Stimulated activated CD4-positive, alpha-beta T cell treated with anti-CD3 and anti-CD28 coated beads, Interleukin-15, amount 100 ng/mL, for 1 hour (primary cell): ENCODE data around the gene LAS1L.
"Not testable (repeated sequence)": the region's sequence is repeated elsewhere in the genome, so short reads cannot be mapped to it uniquely, and the experiment has no call there.

Source experiments
- DNase-seq, 2 donors: peaks; one replicate each; pipeline ENCODE4 v3.0.0-alpha.2; 2020; ENCODE audit warnings: low read depth in 1 of 2, low spot score in 1 of 2

LAS1L gene

DNA sequence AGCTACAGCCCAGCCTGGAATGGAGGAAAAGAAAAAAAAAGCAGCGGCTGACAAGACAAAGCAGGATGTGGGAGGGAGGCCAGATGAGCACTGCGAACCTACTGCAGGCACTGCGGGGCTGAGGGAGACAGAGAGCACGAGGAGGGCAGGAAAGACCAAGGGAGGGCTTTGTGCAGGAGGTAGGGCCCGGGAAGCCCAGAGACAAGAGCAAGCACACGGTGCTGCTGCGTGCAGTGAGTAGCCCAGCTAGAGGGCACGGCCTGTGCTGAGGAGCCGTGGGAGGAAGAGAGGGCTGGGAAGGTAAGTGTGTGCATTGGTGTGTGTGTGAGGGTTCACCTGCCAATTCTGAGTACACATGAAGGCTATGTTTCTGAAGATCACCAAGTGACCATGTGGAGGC lies 15.6 kb downstream of the LAS1L start:
- not testable (repeated sequence) for DNase-seq

DNA sequence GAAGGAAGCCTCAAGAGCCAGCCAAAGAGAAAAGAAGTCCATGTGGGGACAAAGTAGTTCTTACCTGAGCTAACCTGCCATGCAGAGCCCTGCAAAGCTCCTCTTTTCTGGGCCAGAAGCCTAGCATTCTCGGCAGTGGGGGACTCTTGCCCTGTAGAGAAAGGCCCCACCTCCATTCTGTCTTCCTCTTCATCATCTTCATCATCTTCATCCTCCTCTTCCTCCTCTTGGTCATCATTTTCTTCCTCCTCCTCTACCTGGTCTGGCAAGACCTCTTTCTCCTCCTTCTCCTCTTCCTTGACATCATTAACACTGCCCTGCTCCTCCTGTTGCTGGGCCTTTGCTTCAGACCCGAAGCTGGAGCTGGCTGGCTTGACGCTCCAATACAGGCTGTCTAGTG lies 16.7 kb downstream of the LAS1L start:
- no peak for DNase-seq

DNA sequence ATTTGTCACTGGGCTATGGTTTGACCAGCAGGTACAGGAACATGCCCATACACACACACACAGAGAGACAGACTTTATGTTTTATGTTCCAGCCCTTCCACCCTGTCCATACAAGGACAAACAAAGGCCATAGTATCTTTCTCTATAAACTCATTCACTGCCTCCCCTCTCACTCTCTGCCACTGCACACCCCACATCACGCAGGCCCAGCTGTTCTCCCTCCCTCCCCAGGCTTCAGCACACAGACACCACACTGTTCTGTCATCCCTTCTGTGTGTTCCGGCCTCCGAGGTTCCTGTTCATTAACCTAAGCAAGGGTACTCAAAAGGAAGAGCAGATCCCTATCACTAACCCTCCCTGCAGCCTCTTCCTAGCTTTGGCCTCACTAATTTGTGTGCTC lies 17.8 kb downstream of the LAS1L start:
- no peak for DNase-seq

DNA sequence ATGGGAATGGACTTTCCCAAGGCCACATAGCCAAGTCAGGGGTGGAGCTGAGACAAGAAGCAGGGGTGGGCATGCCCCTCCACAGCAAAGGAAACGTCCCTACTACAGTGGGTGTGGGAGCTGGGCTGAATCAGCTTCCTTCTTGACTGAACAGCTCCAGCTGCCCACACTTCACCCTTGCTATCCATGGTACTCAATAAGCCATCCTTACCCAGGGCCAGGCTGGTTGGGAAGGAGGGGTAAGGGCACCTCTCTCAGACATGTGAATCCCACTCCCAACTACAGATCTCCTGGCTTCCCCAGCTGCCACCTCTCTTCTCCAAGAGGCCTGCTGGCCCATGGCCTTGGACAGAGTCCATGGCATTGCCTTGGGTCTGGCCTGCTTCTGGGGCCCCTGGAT lies 21.0 kb downstream of the LAS1L start:
- DNase-seq = no peak

DNA sequence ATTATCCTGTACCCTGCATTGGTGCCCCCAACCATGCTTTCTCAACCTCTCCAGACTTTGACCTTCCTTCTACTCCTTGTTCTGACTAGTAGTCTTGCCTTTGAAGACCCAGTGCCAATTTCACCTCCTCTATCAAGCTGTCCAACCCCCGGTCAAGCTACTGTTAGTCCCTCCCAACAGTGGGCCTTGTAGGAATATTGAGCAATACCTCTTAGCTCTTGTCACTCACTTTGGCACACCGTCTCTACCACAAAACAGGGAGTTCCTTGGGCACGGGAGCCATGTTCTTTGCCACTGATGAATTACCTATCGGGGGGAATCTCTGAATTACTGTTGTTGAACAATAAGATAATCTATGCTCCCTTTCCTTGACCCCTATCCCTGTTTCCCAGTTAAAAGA lies 25.2 kb downstream of the LAS1L start:
- no peak for DNase-seq

DNA sequence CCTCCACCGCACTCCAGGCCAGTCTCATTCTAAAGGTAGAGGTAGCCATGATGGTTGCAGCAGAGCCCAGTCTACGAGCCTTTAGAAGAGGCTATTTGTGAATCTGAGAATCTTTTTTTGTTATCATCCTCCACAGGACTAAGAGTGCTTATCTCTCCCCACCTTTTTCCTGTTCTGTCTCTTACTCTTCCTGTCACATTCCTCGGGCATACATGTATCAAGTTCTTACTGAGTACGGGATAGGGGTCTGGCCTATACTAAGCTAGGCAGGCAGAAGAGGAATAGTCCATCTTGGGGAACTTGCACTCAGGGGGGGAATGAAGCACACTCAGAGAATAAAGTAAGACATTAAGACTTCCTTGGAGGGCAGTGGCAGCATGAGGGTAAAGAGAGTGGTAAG lies 25.7 kb downstream of the LAS1L start:
- no peak for DNase-seq

DNA sequence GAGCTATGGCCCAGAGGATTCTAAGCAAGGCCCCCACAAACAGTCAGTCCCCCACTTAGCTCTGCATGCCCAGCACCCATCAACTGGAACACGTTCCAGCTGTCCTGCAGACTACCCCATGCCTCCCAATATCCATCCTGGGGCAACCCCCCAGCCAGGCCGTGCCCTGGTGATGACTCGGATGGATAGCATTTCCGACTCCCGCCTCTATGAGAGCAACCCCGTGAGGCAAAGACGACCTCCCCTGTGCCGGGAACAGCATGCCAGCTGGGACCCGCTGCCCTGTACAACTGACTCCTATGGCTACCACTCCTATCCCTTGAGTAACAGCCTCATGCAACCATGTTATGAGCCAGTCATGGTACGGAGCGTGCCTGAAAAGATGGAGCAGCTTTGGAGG lies 32.0 kb downstream of the LAS1L start:
- no peak for DNase-seq

DNA sequence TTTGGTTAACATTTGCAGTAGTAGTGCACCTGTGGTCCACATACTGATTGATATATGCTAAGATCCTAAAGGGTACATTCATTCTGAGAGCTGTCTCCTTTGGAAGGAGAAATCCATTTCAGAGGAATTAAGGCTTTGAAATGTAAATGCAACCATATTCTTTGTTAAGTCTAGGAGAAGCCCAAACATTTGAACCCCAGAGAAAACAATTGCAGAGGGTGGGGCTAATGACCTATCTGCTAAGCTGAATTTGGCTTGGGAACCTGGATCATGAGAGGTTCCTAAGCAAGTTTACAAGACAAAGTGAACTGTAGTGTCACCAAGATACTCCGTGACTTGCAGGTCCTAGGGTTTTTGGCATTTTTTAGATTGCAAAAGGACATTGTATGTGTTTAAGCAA lies 41.2 kb downstream of the LAS1L start:
- no peak for DNase-seq

DNA sequence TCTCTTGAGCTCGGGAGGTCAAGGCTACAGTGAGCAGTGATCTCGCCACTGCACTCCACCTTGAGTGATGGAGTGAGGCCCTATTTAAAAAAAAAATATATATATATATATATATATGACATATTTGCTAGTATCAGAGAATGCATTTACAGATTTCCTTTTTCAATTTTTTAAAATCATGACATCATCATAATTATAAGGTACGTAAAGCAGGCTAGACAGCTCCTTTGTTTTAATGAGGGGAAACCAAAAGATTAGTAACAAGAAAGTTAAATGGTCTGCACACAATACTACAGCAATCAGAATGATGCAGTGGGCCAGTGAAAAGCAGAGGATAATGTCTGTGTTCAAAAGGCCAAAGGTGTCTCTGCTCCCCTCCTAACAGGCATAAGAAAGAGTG lies 43.0 kb downstream of the LAS1L start:
- no peak for DNase-seq

DNA sequence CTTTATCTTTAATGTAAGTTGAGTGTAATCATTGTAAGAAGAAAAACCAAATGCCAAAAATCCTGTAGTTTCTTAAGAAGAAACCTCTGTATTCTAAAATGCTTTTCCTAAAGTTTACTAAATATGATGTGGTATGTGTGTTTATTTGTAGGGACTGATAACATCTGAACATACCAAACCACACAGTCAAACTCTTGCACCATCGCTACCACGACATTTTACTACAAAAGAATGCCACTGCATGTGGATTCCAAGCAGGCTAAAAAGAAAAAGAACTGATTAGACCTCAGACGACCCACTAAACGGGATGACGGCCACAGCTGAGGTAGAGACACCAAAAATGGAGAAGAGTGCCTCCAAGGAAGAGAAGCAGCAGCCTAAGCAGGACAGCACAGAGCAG lies 46.1 kb downstream of the LAS1L start:
- DNase-seq = no peak

DNA sequence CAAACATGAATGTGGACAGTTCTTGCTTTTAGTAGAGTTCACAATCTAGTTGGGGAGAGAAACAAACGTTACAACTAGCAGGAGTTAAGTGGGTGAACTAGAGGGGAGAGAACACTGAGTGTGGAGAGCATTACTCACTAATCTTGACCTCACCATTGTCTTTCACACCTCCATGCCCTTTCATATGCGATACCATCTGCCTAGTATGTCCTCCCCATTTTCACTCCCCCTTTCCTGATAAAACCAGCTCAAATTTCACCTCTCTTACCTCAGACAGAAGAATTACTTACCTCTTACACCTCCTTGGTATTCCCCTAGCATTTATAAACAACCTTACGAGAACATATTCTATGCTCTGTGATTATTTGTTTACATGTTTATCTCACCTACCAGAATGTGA lies 53.6 kb downstream of the LAS1L start:
- no peak for DNase-seq

DNA sequence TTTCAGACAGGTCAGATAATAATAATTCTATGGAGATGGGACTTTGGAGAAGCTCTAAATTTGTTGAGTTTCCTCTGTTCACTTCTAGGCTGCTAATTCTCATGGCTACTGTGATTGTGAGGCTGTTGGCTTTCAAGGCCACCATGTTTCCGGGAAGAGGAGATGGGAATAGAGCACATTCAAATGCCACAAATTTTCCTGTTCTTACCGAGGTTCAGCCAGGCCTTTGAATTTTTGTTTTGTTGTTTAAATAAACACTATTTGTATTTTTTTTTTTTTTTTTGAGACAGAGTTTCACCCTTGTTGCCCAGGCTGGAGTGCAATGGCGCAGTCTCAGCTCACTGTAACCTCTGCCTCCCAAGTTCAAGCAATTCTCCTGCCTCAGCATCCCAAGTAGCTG lies 55.5 kb downstream of the LAS1L start:
- DNase-seq = not testable (repeated sequence)

DNA sequence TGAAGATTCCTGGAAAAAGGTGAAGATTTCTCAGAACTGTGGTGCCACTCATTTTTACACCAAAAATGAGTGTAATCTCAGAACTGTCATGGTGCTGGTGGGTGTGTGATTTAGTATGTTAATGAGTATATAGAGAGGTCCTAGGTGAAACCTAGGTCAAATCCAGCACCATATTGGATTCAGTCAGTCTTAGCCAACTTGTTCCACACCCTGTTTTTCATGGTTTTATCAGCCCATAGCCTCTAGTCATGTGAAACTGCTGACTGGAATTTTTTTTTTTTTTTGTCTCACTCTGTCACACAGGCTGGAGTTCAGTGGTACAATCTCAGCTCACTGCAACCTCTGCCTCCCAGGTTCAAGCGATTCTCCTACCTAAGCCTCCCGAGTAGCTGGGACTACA lies 58.0 kb downstream of the LAS1L start:
- no peak for DNase-seq

DNA sequence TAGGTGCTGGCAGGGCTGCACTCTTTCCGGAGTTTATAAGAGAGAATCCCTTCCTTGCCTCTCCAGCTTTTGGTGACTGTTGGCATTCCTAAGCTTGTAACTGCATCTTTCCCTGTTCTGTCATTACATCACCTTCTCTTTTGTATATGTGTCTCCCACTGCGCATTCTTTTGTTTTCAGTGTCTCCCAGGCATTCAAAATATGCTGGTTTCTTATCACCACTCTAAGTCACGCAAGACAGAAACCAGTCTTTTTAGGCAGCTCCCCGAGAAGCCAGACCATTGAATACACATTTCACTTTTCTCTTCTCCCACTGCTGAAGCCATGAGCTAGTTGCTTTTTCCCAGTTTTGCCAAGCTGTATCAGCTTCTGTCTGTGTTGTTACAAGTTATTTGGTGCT lies 71.0 kb downstream of the LAS1L start:
- DNase-seq = no peak
